GM13977 (cell line): ENCODE measurements around the gene SYNE4.

Experiments used
- DNase-seq: peaks from one replicate; pipeline ENCODE4 v3.0.0; 2012; ENCODE audit warnings: low spot score
- in situ Hi-C: fragments of 300-500 bp; cut with MboI; formaldehyde crosslinking; loops from one replicate; pipeline ENCODE4 v1.12.0; 2022; ENCODE audit warnings: low sequenced_read_pairs, low pct_unique_long_range_greater_than_20kb, mixed read lengths, inconsistent platforms; ENCODE audit not compliant: unreplicated experiment
- TF ChIP-seq, protein P1 (sequence below): IDR thresholded peaks from 2 replicates; pipeline ENCODE4 v1.5.1; 2012; ENCODE audit warnings: mild to moderate bottlenecking, control low read depth; ENCODE audit not compliant: insufficient read depth; ENCODE audit errors: extremely low read depth, missing control alignments

SYNE4 gene

DNA sequence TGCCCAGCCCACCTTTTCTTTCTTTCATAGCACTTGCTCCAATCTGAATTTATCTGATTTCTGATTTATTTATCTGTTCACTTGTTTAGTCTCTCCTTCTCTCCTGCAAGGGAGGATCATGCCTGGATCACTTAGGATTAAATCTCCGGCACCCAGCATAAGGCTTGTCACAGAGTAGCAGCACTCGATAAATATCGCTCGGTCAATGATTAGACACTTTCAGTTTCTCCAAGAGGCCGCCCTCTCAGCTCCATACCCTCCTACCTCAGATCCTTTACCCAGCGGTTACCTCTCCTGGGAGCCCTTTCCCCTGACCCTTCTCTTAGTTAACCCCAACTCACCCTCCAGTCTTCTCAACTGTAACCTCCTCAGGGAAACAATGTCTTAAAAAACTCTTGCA, 22.7 kb upstream of the SYNE4 start:
- no peak for DNase-seq
- TF ChIP-seq, protein P1, sequence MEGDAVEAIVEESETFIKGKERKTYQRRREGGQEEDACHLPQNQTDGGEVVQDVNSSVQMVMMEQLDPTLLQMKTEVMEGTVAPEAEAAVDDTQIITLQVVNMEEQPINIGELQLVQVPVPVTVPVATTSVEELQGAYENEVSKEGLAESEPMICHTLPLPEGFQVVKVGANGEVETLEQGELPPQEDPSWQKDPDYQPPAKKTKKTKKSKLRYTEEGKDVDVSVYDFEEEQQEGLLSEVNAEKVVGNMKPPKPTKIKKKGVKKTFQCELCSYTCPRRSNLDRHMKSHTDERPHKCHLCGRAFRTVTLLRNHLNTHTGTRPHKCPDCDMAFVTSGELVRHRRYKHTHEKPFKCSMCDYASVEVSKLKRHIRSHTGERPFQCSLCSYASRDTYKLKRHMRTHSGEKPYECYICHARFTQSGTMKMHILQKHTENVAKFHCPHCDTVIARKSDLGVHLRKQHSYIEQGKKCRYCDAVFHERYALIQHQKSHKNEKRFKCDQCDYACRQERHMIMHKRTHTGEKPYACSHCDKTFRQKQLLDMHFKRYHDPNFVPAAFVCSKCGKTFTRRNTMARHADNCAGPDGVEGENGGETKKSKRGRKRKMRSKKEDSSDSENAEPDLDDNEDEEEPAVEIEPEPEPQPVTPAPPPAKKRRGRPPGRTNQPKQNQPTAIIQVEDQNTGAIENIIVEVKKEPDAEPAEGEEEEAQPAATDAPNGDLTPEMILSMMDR = no peak
- in situ Hi-C loops = no loop called here

DNA sequence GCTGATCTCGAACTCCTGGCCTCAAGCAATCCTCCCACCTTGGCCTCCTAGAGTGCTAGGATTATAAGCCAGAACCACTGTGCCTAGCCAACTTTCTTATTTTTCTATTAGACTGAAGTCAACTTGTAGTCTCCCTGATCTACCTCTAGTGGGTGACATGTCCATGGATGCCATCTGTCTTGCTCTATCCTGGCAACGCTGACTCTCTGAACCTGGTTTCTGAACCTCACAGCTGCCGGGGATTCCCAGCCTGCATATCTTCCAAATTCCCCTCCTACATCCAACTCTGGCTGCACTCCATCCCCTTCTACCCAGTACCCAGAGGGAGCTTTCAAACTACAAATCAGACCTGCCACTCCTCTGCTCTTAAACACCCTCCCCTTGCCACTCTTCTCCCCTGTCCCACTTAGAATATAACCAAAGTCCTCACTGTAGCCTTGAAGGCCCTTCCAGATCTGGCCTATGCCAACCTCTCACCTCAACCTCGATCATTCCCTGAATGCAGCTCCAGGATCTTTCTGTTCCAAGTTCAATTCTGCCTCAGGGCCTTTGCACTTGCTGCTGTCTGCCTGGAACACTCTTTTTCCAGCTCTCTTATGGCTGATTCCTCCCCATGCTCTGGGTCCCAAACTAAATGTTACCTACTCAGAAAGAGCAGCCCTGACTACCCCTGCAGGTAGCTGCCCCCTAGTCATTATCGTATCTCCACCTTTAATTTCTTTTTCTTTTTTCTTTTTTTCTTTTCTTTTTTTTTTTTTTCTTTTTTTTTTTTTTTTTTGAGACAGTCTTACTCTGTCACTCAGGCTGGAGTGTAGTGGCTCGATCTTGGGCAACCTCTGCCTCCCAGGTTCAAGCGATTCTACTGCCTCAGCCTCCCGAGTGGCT, 21.9 kb upstream of the SYNE4 start:
- no peak for DNase-seq
- TF ChIP-seq, protein P1 = no peak
- in situ Hi-C loops = no loop called here

DNA sequence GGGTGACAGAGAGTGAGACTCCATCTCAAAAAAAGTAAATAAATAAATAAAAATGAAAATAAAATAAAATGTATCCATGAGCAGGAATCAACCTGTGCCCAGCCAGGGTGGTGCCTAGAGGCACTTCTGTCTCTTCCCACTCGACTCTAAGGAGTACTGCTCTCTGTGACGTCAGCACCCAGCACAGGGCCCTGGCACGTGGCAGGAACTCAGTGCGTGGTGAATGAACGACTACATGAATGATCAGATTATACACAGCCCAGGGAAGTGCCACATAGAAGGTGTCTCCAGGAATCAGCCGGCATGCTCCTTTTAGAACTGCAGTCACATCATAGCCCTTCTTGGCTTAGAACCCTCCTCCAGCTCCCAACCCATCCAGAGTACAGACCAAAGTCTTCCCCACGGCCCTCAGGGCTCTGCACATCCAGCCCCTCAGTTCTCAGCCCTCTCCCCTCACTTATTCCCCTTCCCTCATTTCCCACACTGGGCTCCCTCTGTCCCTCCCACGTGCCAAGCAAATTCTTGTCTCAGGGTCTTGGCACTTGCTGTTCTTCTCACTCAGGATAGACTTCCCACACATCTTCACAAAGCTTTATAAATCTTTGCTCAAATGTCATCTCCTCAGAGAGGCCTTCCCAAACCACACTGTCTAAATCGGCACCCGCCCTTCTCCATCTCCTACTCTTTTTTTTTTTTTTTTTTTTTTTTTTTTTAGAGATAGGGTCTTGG, 19.9 kb upstream of the SYNE4 start:
- DNase-seq = no peak

DNA sequence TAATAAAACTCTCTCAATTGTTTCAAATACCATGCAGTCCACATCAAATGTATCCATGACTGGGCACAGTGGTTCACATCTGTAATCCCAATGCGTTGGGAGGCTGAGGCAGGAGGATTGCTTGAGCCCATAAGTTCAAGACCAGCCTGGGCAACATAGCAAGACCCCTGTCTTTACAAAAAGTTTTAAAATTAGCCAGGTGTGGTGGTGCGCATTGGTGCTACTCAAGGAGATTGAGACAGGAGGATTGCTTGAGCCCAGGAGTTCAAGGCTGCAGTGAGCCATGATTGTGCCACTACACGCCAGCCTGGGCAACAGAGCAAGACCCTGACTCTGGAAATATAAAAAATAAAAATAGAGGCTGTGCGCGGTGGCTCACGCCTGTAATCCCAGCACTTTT, 19.1 kb upstream of the SYNE4 start:
- TF ChIP-seq, protein P1 = no peak
- in situ Hi-C loops = no loop called here
- DNase-seq = no peak

More for the DNA sequence above, 19.9 kb upstream of the SYNE4 start:
- TF ChIP-seq, protein P1 = no peak
- in situ Hi-C loops = no loop called here

DNA sequence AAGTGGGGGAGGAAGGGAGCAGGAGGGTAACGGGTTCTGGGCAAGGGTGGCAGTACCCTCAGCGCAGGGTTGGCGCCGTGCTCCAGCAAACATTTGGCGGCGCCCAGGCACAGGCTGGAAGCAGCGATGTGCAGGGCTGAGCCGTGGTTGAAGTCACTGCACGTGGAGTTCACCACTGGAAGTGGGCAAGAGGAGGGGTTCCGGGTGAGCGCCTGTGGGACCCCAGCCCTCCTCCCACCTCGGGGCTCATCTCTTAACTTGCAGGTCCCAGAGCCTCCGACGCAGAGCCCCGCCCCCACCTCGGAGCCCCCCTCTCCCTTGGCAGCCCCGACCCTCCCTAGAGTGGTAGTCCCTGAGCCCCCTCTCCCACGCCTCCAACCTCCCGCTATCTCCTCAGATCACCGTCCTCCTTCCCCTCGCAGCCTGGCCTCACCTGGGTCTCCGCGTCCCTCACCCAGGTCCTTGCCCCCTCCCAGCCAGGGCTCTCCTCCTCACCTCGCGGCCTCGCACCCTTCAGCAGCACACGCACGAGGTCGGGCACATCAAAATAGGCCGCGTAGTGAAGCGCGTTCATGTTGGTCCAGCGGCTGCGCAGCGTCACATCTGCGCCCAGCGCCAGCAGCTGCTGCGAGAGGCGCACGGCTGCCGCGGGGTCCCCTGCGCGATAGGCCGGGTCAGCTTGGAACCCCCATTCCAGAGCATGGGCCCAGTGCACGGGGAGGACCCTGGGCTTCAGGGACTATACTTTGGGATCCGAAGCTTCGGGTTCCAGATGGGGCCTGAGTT, 17.7 kb upstream of the SYNE4 start:
- in situ Hi-C loops = no loop called here
- no peak for DNase-seq
- TF ChIP-seq, protein P1 = no peak

DNA sequence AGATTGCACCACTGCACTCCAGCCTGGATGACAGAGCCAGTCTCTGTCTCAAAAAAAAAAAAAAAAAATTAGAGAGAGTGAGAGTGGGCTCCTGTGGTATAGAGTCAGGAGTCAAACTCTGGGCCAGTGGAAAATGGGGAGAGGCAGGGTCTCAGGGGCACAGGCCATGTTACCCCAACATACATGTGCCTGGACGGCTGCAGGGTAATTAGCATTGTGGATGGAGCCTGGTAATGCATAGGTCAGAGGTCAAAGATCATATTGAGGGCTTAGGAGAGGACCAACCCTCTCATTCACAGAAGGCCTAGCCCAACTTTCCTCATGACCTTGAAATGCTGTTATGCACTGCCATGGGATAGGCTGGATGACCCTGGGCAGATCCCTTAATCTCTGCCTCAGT, 16.9 kb upstream of the SYNE4 start:
- no peak for DNase-seq
- TF ChIP-seq, protein P1 = no peak
- in situ Hi-C loops = no loop called here
